NCI-H2227 treated with DMSO at 0.1 percent for 48 hours (cell line): ENCODE data around the gene NARF.
"Not testable (repeated sequence)": the region's sequence is repeated elsewhere in the genome, so short reads cannot be mapped to it uniquely, and the experiment has no call there.

ENCODE experiments used
- DNase-seq: peaks from one replicate; lab custom pipeline; 2025; lab: John Stamatoyannopoulos, UW

NARF gene

DNA sequence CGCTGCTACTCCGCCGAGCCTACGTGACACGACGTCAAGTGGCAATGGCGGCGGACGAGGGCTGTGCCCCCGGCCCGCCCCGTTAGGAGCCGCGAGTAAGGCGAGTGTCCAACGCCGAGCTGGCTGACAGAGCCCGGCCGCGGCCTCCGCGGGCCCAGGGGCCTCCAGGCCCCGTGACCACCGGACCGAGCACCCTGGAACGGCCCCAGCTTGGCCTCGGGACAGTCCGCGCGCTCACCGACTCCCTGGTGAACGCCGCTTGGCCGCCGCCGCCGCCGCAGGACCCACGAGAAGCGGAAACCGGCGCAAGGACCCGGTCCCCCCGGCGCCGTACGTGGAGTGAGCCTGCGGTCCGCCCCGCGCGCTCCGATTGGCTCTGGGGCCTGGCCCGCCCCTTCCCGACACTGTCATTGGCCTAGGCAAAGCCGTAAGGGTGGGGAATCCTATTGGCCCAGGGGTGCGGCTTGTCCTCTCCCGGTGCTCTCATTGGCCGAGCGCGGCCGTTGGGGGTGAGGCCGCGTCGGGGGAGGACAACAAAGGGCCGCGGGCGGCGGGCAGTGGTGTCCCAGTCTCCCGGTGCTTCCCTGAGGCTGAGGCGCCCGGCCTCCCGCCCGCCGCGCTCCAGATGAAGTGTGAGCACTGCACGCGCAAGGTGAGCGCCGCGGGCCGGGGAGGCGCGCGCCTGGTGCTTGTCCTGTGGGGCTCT, at the start of gene NARF:
NARF (plus strand) TSS at position 563 of the 706 bp plus-strand sequence; CDS start at position 626, 63 bp downstream.
- peak; percentile 97 for DNase-seq

DNA sequence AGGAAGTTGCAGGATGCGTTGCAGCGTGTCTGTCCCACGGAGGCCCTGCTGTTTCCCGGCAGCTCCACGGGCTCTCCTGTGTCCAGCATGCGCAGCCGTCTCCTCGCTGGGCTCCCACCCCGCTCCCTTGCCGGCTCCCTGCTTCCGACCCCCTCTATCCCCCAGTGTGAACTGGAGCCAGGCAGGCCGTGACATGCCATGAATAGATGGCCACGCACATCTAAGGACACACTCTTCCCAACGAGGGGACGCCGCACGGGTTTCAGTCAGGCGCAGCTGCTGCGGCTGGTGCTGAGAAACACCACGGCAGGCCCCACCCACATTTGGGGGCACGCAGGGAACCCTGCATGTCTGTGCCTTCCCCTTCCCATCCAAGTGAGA, 49.6 kb upstream of the NARF start:
- DNase-seq: no peak

DNA sequence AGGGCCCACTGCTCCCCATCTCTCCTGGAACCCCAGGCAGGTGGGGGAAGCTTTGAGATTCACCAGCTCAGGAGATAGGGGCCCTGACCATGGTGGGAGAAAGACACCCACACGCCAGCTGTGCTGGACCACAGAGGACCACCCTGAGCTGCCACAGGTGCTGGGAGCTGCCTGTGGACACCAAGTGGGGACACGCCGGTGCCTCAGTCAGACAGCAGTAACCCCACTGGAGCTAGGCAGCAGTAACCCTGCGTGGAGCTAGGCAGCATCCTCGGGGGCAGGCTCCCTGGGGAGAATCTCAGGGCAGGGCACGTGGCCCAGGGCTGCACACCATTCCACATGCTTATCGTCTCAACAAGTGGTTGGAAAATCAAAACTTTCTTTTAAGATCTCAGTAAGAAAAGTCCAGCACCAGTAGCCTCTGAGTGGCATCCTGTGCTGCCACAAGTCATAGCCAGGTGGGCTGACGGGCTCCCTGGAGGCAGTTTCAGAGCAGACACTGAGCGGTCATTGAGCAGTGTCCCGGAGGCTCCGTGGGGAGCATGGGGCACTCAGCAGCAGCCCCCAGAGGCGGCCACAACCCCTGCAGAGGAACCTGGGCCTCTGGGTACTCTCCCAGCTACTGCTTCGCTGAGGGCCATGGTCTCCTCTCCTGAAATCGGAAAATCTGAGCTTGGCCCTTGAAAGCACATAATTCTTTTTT, 48.4 kb upstream of the NARF start:
- no peak for DNase-seq

DNA sequence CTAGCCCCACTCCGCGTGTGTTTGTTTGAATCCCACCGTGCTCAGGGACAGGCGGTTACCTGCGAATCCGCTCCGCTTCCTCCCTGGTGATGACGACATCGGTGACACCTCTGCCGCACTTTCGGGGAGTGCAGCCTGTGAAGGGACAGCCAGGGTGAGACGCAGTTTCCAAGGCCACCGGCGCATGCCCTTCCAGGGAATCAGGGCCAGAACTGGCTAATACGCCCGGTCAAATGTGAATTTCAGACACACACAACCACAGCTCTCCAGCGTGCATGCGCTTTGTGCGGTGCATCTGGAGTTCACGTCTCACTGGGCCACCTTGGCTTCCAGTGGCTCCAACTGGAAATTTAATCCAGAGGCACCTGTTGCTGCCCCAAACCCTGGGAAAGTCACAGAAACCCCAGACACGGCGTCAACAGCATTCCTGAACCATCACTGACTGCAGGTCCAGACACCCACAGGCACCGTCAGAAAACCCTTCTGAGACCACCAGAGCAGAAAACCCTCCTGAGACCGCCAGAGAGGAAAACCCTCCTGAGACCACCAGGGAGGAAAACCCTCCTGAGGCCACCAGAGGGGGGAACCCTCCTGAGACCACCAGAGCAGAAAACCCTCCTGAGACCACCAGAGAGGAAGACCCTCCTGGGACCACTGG, 47.0 kb upstream of the NARF start:
- DNase-seq: no peak

DNA sequence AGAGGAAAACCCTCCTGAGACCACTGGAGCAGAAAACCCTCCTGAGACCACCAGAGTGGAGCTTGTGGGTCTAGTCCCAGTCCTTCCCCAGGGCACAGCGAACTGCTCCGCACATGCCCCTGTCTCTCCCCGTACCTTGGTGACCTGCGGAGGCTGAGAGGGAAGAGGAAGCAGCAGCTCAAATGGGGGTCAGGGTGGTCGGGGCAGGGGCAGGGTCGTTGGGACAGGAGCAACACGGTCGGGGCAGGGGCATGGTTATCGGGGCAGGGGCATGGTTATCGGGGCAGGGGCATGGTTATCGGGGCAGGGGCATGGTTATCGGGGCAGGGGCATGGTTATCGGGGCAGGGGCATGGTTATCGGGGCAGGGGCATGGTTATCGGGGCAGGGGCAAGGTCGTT, 46.5 kb upstream of the NARF start:
- DNase-seq: not testable (repeated sequence)

DNA sequence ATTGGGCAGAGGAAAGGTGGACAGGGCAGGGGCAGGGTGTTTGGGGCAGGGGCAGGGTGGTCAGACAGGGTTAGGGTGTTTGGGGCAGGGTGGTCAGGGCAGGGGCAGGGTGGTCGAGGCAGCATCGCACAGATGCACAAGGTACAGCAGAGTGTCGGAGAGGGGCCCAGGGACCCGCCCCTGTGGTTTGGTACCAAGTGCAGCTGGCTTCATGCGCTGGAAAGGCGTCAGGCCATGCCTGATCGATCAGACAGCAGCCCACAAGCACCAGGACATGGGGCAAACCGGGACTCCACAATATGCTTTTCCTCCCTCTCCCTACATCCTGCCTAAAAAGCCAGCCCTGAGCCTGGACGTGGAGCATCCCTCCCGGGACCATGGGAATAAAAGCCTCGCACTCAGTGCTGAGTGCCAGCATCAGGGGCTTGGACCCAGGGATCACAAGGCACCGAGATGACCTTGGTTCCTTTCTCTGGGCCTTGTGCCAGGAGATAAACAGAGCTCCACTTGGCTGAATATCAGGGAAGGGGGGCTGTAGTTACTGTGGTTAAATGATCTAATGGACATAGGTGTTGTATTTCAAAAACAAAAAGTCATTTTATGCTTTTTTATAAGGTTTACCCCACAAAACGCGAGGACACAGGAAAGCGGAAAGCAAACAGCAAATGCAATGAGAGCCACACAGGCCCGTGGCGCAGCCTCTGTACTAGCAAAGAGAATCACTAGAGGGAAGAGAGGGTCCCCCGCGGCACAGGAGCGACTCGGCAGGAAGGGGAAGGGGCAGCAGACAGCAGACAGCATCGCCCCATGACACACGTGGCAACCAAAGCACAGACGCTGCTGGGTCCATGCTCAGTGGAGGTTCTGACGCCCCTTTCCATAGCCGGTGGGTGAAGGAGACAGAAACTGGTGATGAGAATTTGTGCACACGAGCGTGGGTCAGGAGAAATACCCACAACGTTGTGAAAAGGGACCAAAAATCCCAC, 45.7 kb upstream of the NARF start:
- no peak for DNase-seq

DNA sequence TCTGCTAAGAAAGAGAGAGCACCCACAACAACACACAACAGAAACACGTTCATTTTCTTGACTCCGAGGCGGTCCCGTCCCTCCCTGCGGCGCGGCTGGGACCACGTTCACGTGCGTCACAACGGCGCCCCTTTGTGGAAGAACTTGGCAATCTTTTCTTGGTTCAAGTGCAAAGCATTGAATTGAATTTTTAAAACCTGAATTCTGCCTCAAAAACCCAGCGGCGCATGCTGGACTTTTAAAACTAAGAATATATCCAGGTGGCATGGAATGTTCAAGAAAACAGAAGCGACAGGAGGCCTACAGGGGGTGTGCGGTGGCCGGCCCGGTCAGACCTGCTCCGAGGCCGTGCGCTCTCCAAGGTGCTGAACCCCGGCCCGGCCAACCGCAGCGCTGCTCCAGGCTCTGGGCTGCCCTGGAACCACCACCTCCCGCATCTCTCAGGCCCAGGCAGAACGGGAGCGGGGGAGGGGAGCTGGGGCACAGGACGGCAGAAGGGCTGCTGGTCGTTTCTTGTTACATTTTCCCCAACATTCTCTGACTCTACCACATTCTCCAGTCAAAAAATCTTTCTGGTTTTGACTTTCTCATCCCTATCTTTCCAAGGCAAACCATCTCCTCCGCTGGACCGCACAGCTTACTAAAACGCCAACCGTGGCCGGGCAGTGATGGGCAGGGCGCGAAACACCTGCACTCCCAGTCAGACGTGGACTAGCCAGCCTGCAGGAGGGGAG, 43.8 kb upstream of the NARF start:
- peak; percentile 27 for DNase-seq

DNA sequence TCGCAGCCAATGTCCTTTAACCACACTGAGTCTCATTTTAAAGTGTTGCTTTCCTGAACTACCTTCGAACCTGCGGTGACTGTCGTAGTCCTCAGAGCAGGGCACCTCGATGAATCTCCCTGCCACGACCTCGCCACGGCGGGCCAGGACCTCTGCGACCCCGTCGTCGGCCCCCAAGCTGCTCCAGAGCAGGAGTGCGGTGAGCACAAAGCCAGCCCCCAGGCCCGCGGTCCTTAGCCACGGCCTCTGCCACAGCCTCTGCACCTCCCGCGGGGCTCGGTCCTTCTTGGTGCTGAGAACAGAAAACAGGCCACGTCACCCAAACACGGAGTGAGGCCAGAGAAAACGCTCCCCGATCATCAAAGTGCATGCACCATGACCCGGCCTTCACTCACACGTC, 43.2 kb upstream of the NARF start:
- no peak for DNase-seq

DNA sequence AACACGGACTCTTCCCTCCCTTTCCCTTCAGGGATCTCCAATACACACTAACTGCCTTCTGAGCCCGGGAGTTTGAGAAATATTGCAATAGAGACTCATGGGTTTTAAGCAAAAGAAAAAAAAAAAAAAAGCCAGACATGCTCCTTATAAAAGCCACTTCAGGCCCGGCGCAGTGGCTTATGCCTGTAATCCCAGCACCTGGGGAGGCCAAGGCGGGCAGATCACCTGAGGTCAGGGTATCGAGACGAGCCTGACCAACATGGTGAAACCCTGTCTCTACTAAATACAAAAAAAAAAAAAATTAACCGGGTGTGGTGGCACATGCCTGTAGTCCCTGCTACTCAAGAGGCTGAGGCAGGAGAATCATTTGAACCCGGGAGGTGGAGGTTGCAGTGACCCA, 42.8 kb upstream of the NARF start:
- no peak for DNase-seq

DNA sequence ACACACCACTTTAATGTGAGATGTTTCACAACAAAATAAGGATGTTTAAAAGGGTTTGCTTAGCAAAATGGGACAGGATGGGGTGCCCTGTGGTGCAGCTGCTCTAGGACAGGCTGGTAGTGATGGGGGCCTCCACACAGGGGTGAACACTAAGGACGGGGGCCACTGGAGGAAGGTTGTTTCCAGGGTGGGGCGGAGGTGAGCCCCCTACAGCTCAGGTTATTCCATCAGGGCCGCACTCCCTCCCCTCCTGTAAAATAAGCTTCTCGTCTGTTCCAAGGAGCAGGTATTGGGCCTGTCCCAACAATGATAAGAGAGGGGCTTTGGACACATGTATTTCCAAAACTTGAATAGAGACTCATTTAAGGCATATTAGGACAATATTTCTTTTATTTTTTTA, 42.3 kb upstream of the NARF start:
- DNase-seq: no peak

DNA sequence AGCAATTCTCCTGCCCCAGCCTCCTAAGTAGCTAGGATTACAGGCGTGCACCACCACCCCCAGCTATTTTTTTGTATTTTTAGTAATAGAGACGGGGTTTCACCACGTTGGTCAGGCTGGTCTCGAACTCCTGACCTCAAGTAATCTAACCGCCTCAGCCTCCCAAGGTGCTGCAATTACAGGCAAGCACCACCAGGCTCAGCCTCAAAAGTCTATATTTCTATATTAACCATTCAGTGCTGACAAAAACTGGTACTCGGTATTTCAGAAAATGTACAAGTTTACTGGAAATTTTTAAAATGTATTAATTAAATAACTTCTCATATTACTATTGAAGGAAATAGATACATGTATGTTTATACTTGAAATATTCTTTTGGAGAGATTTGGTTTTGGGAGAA, 41.8 kb upstream of the NARF start:
- DNase-seq: no peak

DNA sequence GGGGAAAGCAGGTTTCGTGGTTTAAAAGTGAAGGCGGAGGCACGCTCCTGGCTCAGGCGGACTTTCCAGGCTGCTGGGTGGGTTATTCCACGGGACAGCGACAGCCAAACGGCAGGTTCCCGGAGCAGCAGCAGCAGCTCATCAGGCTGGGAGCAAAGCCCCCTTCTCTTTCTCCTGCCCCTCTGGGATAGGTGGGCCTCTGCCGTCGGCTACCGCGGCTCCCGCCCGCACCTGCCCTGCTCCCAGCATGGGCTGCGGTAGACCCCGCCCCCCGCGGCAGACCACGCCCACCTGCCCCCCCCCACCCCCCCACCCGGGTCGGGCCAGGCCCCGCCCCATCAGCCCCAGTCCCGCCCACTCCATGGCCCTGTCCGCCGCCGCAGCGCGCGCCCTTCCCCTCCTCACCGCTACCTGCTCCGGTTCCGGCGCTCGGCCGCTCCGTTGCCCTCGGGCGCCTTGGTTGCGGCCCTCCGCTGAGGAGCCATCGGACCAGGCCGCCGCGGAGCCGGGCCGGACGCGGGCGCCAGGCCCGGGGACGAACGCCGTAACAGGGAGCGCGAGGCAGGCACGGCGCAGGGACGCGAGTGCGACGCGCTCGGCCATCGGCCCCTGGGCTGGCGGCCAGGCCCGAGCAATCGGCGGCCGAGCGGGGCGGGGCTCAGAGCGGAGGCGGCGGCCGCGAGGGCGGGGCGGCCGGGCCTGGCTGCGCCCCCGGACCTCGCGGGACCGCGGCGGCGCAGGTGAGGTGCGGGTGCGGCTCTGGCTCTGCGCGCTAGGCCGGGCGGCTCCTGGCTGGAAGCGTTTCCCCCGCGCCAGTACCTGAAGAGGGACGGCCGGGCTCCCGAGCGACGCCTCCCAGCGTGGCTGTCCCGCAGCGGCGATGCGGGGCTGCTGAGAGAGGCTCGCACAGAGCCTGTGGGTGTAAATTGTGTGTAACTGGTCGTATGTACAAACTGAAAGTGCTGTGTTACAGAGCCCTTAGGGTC, 40.2 kb upstream of the NARF start, which contains the start of the genes HEXD and OGFOD3:
HEXD (plus strand) TSS at position 347 of the 986 bp plus-strand sequence. CDS start 1,453 bp downstream, outside the sequence.
OGFOD3 (minus strand) TSS at position 586 of the 986 bp plus-strand sequence; CDS start at position 485, 101 bp downstream.
- DNase-seq: peak; percentile 87

DNA sequence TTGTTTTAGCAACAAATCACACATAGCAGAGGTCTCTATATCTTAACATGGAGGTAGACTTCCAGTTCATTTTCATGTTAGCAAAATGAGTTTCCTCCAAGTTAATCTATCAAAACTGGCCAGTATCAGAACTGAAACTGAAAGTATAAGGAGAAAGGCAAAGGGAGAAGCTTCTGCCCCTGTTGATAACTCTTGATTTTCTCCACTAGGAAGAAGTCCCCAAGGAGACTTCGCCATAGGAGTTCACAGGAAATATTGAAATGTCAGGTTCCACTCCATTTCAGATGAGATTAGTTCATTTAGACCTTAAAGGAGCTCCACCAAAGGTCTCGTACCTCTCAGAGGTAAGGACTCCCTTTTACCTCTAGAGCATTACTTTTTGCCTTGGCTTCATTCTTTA, 39.0 kb upstream of the NARF start:
- no peak for DNase-seq

DNA sequence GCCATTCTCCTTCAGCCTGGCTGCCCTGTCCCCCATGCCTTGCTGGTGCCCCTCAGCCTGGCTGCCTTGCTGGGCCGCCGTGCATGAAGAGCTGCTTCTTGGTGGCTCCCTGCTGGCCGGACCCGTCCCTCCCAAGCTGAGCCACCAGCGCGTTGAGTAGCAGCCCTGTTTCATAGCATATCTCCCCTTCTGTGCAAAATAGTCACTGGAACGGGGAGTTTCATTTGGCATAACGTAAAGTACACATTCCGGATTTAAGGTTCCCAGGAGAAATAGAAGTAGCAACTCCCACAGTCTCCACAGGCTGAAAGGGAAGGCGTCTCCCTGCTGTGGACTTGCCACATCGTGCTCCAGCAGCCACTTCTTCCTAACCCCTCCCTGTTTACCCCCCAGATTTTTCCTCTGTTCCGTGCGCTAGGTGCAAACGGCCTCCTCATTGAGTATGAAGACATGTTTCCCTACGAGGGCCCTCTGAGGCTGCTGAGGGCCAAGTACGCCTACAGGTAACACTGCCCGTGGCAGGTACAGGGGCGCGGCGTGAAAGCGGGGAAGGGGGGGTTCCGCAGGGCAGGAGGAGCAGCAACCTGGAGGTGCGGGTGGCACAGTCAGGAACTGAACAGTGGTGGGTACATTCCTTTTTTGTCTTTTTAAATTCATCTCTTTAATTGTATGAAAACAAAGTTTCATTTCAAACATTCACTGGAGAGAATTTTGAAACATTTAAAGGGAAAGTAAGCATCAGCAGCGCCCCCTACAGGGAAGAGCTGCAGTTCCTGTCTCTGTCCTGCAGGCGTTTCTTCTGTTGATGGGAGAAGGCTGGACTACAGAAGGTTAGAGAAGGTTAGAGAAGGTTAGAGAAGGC, 34.3 kb upstream of the NARF start:
- no peak for DNase-seq

DNA sequence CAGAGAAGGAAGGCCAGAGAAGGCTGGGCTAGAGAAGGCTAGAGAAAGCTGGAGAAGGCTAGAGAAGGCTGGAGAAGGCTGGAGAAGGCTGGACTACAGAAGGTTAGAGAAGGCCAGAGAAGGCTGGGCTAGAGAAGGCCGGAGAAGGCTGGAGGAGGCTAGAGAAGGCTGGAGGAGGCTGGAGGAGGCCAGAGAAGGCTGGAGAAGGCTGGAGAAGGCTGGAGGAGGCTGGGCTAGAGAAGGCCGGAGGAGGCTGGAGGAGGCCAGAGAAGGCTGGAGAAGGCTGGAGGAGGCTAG, 33.7 kb upstream of the NARF start:
- DNase-seq: no peak

DNA sequence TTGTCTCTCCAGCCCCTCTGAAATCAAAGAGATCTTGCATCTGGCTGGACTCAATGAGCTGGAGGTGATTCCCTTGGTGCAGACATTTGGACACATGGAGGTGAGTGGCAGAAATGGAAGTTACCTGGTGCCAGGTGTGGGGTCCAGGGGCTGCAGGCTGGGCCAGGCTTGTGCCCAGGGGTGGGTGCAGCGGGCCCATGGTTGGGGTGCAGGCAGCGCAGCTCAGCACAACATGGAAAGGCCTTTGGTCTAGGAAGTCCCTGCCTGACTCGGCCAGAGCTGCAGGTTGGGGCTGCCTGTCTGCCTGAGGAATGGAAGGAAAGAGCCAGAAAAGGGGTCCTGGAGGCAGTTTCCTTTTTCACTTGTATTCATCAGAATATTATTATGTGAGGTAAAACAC, 30.0 kb upstream of the NARF start:
- DNase-seq: no peak

DNA sequence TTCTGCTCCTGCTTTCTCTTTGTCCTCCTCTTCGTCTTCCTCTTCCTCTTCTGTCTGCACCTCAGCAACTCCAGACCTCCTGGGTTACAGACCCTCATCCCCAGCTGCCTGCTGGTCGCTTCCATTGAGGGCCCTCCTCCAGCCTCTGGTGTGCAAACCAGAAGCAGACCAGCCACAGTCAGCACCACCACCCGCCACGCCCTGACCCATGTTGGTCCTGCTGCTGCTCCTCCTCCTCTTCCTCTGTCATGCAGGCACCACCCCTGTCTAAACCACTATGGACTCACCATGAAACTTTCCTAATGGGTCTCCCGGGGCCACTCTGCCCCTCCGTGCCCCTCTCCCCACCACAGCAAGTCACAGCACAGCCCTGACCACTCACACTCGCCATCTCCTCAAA, 28.7 kb upstream of the NARF start:
- DNase-seq: no peak

DNA sequence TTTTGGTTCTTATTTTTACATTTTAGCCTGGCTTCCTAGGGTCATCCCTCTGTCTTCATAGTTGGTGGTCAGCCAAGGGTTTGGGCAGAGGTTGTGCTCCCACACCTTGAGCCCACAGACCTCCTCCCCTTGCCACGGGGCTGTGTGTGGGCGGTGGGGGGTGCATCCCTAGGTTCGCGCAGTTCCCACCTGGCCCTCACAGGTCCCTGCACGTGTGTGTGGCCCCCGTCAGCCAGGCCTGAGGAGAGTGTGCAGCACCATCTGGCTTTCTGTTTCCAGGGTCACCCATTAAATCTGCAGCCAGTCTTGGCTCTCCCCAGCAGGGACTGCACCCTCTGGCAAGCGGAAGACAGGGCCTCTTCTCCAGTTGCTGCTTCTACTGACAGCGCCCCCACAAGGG, 26.5 kb upstream of the NARF start:
- no peak for DNase-seq

DNA sequence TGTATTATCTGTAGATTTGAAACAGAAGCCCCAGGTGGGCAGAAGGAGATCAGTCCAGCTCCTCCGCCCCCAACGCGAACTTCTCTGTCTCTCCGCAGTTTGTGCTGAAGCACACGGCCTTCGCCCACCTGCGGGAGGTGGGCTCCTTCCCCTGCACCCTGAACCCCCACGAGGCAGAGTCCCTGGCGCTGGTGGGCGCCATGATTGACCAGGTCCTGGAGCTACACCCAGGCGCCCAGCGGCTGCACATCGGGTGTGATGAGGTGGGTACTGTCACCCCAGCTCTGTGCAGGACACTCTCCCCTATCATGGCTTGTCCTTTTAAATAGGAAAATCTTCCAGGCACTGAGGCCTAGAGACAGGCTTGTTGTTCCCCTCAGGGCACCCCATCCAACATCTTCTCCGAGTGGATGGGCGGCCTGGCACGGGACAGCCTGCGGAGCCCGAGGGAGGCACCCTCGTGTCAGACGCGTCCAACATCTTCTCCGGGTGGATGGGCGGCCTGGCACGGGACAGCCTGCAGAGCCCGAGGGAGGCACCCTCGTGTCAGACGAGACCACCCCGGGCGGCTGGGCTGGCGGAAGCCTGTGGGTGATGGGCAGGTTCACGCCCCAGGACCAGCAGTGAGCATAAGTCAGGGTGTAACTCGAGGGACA, 24.9 kb upstream of the NARF start:
- no peak for DNase-seq
